ENCODE data around the gene BLTP2. TPM values are rescaled to one million over a fixed set of nuclear protein-coding genes. Genes with fewer than 3 reads are reported as not detected.

Gene BLTP2
- polyA plus RNA-seq, 3 donors: 46.8 to 69.2 (median 53.2) TPM

DNA sequence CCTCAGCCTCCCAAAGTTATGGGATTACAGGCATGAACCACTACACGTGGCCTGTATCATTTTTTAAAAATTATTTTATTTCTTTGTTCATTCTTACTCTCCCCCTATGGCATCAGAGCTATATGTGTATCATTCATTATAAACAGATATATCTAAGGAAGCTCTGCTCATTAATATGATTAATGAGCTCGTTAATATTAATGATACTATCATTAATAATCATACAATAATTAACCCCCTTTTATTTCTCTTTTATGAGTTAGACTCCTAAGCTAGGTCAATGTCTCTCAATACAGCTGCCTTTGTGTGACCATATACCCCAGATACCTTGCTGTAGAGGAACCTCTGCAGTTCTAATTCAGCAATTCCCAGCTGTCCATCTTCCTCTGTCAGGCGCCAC lies 26.5 kb downstream of the BLTP2 start:
- H3K9me3 ChIP-seq (replicated peaks in 1 of 2; ENCODE audit: control insufficient read depth in 1 of 2, insufficient read depth in 1 of 2, low read length in 2 of 2): no peaks in the 10 kb centered on the region
- no peak overlapping the region for H3K9ac ChIP-seq (ENCODE audit: insufficient read depth, low read length, poor library complexity, severe bottlenecking)
- H2AFZ ChIP-seq (ENCODE audit: insufficient read depth, low read depth, low read length, poor library complexity, severe bottlenecking): no peak overlapping the region
- H3K36me3 ChIP-seq (replicated peaks in 1 of 2; ENCODE audit: control insufficient read depth in 1 of 2, insufficient read depth in 2 of 2, low read length in 2 of 2): peaks cover 97 to 99% of the 10 kb centered on the region in 2 donors
- Mint-ChIP-seq H3K27me3 (ENCODE audit: low read depth in 3 of 3) (peaks cover 0 to 1% (median 0%) of the 10 kb centered on the region in 3 donors), H3K36me3 (peaks cover 93 to 99% of the 10 kb centered on the region in 2 donors), H3K4me1 (no peaks in the 10 kb centered on the region), H3K4me3 (no peak overlapping the region), H3K9me3 (no peaks in the 10 kb centered on the region), H3K27ac (no peak overlapping the region)
- DNase-seq: no peak
- WGBS (ENCODE audit: insufficient coverage): no CpG with 5 or more reads among the region's 3 CpGs
- H4K20me1 ChIP-seq (ENCODE audit: insufficient read depth, low read length): peaks cover 60% of the 10 kb centered on the region
- H3K27me3 ChIP-seq (ENCODE audit: control insufficient read depth in 2 of 2, insufficient read depth in 2 of 2, low read length in 2 of 2): no peaks in the 10 kb centered on the region
- H3K79me2 ChIP-seq (ENCODE audit: insufficient read depth, low read length): no peaks in the 10 kb centered on the region
- no peak overlapping the region for H3K4me2 ChIP-seq (replicated peaks; ENCODE audit: extremely low read depth, low read length, poor library complexity, severe bottlenecking)
- TF ChIP-seq, protein P1, sequence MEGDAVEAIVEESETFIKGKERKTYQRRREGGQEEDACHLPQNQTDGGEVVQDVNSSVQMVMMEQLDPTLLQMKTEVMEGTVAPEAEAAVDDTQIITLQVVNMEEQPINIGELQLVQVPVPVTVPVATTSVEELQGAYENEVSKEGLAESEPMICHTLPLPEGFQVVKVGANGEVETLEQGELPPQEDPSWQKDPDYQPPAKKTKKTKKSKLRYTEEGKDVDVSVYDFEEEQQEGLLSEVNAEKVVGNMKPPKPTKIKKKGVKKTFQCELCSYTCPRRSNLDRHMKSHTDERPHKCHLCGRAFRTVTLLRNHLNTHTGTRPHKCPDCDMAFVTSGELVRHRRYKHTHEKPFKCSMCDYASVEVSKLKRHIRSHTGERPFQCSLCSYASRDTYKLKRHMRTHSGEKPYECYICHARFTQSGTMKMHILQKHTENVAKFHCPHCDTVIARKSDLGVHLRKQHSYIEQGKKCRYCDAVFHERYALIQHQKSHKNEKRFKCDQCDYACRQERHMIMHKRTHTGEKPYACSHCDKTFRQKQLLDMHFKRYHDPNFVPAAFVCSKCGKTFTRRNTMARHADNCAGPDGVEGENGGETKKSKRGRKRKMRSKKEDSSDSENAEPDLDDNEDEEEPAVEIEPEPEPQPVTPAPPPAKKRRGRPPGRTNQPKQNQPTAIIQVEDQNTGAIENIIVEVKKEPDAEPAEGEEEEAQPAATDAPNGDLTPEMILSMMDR (IDR thresholded peaks at IDR 0.05): no peak
- H3K4me1 ChIP-seq (ENCODE audit: control insufficient read depth in 1 of 2, insufficient read depth in 2 of 2, low read length in 2 of 2): no peaks in the 10 kb centered on the region
- H3K27ac ChIP-seq (ENCODE audit: low read depth in 1 of 2, low read length in 2 of 2): no peak overlapping the region
- H3K4me3 ChIP-seq (replicated peaks in 1 of 3; ENCODE audit: low read depth in 2 of 3, low read length in 3 of 3): no peak overlapping the region
- intact Hi-C loops (cut with micrococcal nuclease): no loop called here

DNA sequence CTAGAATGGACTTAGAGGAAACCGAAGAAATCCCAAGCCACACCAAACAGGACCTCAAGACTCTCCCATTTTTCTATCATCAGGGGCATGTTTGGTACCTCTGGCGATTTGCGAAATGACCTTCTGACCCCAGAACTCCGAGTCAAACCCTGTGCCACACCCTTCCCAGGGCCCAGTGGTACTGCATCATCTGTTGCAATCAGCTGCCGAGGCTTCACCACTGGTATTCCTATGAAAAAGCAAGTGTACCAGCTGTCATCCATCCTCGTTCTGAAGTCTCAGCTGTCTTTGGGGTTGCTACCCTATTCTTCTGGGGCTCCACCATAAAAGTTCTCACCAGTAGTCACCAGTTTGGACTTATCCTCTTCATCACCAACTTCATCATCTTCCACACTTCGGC lies 28.7 kb downstream of the BLTP2 start:
- TF ChIP-seq, protein P1 (IDR thresholded peaks at IDR 0.05): no peak
- Histone ChIP-seq H3K36me3 (replicated peaks in 1 of 2; ENCODE audit: control insufficient read depth in 1 of 2, insufficient read depth in 2 of 2, low read length in 2 of 2) (peaks cover 92 to 99% of the 10 kb centered on the region in 2 donors), H3K27me3 (ENCODE audit: control insufficient read depth in 2 of 2, insufficient read depth in 2 of 2, low read length in 2 of 2) (no peaks in the 10 kb centered on the region), H3K9ac (ENCODE audit: insufficient read depth, low read length, poor library complexity, severe bottlenecking) (no peak overlapping the region), H3K4me3 (replicated peaks in 1 of 3; ENCODE audit: low read depth in 2 of 3, low read length in 3 of 3) (no peak overlapping the region), H3K9me3 (replicated peaks in 1 of 2; ENCODE audit: control insufficient read depth in 1 of 2, insufficient read depth in 1 of 2, low read length in 2 of 2) (no peaks in the 10 kb centered on the region), H2AFZ (ENCODE audit: insufficient read depth, low read depth, low read length, poor library complexity, severe bottlenecking) (no peak overlapping the region), H4K20me1 (ENCODE audit: insufficient read depth, low read length) (peaks cover 44% of the 10 kb centered on the region), H3K27ac (ENCODE audit: low read depth in 1 of 2, low read length in 2 of 2) (no peak overlapping the region), H3K79me2 (ENCODE audit: insufficient read depth, low read length) (no peaks in the 10 kb centered on the region), H3K4me1 (ENCODE audit: control insufficient read depth in 1 of 2, insufficient read depth in 2 of 2, low read length in 2 of 2) (no peaks in the 10 kb centered on the region), H3K4me2 (replicated peaks; ENCODE audit: extremely low read depth, low read length, poor library complexity, severe bottlenecking) (no peak overlapping the region)
- Mint-ChIP-seq H3K36me3 (peaks cover 87 to 95% of the 10 kb centered on the region in 2 donors), H3K27ac (peak overlapping the region in 1 of 7 donors; percentile 56), H3K27me3 (ENCODE audit: low read depth in 3 of 3) (peaks cover 0 to 1% (median 0%) of the 10 kb centered on the region in 3 donors), H3K9me3 (no peaks in the 10 kb centered on the region), H3K4me1 (no peaks in the 10 kb centered on the region), H3K4me3 (no peak overlapping the region)
- intact Hi-C loops (cut with micrococcal nuclease): no loop called here
- no peak for DNase-seq
- WGBS (ENCODE audit: insufficient coverage): 71% methylated on average over 6 of the region's 7 CpGs
